Measurements from ENCODE around the gene MGST2.
"Not testable (repeated sequence)": the region's sequence is repeated elsewhere in the genome, so short reads cannot be mapped to it uniquely, and the experiment has no call there.

The MGST2 gene

GRCh38 chr4:139665690-139666529 is at the start of gene MGST2:
TSS of gene MGST2 (plus strand) at chr4:139665819. CDS start at chr4:139666020, 201 bp downstream.
- peak in 1 of 2 experiments; percentile 47 for DNase-seq (ENCODE audit: low read depth in 2 of 2)

DNA sequence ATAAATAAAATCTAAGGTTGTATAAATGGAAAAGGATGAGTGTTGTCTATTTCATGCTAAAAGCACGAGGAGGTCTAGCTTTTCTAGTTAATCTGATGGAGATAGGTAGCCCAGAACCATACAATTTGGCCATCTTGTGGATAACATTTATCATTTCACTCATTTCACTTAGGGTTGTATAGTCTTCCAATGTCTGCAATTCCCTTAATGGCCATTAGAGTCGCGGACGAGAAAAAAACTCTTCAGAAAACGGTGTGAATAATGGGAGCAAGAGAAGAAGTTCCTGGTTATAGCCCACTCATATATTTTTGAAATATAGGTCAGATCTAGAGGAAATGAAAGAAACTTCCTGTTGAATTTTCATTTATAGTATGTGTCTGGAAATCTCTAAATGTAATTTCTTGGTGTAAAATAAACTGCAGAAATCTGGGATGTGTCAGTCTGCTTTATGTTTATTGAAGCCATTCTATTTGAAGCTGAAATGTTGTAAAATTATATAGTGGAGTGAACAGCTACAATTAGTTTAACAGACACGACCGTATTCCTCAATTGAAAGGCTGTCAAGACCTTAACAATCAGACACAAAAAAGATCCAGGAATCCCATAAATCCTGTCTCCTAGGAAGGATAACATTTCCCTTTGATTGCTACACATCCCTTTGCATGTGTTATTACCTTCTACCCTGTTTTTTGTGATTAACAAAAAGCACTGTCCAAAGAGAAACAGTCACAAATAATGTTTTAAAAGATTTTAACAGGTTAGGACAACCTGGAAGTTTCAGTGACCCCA is 47.7 kb upstream of the MGST2 start:
- no peak for DNase-seq (ENCODE audit: low read depth in 2 of 2)

- no peak for DNase-seq (ENCODE audit: low read depth in 2 of 2)
Observed at GRCh38 chr4:139619644-139620043, 46.0 kb upstream of the MGST2 start.

DNA sequence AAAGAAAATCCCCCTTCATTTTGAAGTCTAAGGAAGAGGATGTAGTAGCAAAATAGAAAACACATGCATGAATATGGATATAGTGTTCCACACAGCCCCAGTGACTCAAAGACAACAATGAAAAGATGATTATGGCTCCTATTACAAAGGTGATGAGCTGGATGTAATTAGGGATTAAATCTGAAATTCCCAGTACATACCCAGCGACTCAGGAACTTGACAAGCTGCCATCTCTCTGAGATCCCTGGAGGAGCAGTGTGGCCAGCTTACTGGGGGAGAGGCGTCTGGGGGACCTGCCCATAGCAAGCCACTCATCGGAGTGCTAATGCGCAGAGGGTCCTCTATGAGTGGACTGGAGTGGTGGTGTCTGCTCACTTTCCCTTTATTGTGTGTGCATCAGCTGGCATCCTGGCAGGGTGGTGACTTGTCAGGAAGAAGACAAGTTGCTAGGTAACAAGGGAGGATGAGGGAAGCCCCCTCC is 42.7 kb upstream of the MGST2 start:
- DNase-seq (ENCODE audit: low read depth in 2 of 2) = no peak

DNA sequence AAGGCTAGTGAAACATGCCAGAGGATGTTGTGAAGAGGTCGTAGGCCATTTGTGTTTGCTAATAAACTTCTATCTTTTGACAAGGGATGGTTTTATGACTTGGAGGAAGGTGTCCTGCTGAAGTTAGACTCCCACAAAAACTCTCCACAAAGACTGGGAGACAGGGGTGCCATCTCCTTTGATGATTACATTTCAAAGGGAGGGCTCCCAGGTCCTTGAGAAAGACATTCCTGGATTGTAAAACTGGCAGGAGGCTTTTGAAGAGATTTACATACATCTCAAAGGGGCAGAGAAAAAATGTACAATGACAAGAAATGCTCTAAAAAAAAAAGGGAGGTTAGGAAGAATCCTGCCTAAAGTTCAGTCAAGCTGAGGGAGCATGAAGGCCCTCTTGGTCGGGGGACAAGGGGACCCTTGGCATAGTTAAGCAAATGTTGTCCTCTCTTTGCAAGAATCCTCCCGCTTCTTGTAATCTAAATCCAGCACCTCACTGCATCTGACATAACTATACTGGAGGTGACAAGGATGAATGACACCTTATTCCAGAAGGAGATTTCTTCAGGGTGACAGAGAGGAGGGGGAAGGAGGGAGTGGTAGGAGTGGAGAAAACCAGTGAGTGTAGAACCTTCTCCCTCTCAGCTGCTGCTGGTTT is 41.1 kb upstream of the MGST2 start:
- DNase-seq (ENCODE audit: low read depth in 2 of 2) = no peak

- no peak for DNase-seq (ENCODE audit: low read depth in 2 of 2)
Observed at GRCh38 chr4:139625093-139625455, 40.5 kb upstream of the MGST2 start.

DNA sequence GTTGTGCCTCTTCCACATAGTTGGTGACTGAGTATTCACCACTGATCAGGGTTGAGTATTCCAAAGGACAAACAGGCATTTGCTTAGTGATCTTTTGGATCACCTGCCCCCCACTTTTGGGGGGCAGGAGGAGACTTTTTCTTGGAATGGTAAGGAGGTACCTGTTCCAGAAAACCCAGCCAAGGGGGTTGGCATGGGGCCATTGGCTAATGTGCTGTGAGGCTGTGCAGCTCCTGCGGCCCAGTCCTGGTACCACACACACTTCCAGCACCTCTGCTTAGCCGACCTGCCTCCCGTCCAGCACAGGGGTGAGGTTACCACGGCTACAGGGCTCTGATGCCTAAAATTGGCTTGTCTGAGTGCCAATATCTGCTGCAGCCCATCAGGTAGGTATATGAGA is 40.1 kb upstream of the MGST2 start:
- DNase-seq (ENCODE audit: low read depth in 2 of 2) = no peak

DNA sequence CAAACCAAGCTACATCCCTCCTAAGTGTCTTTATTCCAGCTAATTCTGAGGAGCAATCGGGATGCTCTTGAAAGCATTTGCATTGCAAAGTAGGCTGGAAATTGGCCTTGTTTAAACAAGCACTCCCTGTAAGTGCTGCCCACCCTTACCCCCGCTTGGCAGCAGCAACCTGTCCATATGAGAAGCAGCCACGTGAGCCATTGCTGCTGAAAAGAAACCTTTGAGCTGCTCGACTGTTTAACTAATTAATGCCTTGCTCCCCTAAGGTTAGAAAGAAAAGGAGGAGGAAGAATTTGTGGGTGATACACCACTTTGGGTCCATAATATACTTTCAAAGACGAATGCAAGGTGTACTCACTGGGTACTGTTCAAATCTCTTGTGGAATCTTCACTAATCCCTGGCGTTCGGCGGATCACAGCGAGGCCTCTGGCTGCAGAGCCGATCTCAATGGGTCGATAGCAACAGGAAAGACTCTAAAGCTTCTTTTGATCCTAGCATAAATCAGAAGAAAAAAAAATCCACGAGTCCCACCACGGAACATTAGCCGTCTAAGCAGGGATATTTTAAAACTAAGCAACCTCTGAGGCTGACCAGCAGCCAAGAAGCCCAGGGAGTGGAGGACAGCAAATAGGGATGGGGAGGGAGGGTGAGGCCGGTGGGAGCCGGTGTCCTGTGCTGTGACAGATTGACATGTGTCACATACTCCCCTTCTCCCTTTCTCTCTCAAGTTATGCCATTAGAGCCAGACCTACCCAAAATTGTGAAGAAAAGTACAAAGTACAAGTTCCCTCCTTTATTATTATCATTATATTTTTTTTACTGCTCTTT is 37.2 kb upstream of the MGST2 start:
- DNase-seq (ENCODE audit: low read depth in 2 of 2) = no peak

DNA sequence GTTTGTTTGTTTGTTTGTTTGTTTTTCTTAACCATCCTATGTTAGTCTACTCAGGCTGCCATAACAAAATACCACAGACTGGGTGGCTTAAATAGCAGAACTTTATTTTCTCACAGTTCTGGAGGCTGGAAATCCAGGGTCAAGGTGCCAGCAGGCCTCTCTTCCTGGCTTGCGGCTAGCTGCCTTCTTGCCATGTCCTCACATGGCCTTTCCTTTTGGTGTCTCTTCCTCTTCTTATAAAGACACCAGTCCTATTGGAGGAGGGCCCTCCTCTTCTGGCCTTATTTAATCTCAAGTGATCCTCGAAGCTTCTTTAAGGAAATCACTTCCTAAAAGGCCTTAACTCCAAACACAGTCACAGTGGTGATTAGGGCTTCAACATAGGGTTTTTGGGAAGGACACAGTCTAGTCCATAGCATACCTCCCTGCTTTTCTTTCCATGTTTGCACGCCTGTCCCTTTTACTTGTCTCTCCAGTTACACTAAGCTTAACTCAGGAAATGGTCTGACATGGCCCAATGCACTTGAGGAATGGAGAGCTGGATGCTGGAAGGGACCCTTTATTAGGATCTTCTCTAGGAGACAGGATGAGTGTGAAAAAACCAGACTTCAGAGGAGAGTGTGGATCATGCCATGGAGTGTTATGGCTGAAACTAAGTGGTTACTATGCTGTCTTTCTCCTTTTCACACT is 36.0 kb upstream of the MGST2 start:
- DNase-seq (ENCODE audit: low read depth in 2 of 2) = no peak

GRCh38 chr4:139630126-139630495 is 35.5 kb upstream of the MGST2 start:
- no peak for DNase-seq (ENCODE audit: low read depth in 2 of 2)

GRCh38 chr4:139630991-139631390 is 34.6 kb upstream of the MGST2 start:
- no peak for DNase-seq (ENCODE audit: low read depth in 2 of 2)

GRCh38 chr4:139631791-139632190 is 33.8 kb upstream of the MGST2 start:
- no peak for DNase-seq (ENCODE audit: low read depth in 2 of 2)

DNA sequence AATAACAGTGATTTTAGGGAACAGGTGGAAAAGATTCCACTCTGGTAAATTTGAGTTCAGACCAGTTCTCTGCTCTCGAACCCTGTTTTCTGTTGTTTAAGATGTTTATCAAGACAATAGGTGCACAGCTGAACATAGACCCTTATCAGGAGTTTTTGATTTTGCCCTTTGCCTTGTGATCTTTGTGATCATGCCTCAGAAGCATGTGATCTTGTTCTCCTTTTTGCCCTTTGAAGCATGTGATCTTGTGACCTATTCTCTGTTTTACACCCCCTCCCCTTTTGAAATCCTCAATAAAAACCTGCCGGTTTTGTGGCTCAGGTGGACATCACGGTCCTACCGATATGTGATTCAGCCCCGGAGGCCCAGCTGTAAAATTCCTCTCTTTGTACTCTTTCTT is 32.9 kb upstream of the MGST2 start:
- DNase-seq (ENCODE audit: low read depth in 2 of 2) = not testable (repeated sequence)

DNA sequence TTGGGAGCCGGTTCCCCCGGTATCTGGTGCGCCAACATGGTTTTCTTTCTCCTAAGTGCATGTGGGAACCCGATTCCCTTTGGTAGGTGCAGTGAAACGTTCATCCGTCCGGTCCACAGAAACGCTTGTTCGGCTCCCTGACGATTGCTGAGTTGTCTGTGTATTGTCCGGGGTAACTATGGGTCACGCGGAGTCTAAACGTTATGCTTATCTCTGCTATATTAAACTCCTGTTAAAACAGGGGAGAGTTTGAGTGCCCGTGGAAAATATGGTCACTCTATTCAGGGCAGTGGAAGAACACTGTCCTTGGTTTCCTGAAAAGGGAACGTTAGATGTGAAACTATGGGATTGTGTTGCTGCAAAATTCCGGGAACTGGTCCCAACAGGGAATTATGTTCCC is 32.4 kb upstream of the MGST2 start:
- DNase-seq (ENCODE audit: low read depth in 2 of 2) = no peak

- DNase-seq (ENCODE audit: low read depth in 2 of 2) = no peak
Observed at GRCh38 chr4:139633661-139634060, 32.0 kb upstream of the MGST2 start.

DNA sequence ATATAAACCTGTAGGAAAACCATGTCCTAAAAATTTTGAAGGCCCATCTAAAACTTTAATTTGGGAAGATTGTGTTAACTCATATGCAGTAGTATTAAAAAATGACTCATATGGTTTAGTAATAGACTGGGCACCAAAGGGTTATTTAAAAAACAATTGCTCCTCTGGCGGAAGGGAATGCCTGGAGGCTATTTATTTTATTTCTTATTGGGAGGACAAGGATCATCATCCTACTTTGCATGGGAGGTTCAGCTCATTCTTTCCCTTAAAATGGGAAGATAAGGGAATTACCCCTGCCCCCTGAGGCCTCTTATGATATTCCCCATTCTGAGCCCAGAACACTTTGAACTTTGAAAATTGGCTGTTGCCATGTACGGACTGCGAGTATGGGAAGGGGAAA is 29.7 kb upstream of the MGST2 start:
- DNase-seq (ENCODE audit: low read depth in 2 of 2) = no peak

DNA sequence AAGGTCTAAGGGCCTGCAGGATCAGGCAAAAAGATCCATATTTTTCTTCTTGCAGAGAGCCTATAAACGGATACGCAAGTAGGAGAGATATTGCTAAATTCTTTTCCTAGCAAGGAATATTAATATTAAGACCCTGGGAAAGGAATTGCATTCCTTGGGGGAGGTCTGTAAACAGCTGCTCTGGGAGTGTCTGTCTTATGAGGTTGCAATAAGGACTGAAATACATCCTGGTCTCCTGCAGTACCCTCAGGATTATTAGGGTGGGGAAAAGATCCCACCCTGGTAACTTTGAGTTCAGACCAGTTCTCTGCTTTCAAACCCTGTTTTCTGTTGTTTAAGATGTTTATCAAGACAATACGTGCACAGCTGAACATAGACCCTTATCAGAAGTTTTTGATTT is 27.3 kb upstream of the MGST2 start:
- DNase-seq (ENCODE audit: low read depth in 2 of 2) = not testable (repeated sequence)

DNA sequence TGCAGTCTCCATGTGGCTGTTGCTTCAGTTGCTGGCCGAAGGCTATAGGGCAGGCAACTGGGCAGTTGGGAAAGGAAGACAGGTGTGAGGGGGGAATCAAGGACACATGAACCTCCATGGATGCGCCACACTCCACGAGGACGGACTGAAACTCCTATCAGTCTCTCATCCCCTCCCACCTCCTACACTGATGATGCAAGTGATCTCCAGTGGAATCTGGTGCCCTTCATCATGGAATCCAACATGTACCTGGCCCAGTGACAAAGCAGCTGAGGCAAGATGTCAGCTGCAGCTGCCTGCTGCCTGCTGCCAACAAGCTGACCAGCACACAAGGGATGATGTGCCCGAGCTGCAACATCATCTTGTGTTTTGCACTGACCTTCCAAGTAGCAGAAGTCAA is 26.0 kb upstream of the MGST2 start:
- DNase-seq (ENCODE audit: low read depth in 2 of 2) = no peak

DNA sequence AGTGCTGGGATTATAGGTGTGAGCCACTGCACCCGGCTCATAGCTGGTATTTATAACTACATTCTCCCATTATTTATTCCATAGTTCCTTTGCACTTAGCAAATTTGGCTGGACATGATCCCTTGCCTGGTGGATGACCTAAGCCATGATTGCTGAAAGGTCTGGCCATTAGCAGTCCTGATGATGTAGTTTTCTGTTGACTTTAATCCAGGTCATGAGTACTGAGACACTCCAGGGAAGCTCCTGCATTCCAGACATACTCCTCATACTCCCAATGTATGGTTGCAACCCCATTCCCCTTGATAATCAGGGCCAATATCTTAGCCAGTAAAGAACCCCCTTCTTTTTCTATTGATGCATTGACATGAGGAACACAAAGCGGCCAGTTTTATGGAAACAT is 24.4 kb upstream of the MGST2 start:
- DNase-seq (ENCODE audit: low read depth in 2 of 2) = no peak

DNA sequence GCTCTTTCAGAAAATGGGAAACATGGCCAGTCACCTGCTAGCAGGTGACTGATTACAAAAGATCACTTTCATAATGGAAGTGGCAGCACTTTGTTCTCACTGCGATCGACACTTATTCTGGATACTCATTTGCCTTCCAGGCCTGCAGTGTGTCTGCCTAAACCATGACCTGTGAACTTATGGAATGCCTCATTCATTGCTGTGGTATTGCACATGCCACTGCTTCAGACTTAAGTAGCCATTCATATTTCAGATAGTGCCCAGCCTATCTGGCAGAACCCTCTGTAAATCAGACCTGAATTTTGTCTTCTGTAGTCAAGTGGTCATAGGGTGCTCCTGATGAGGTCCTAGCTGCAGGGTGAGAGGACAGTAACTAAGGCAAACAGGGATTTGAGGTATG is 23.3 kb upstream of the MGST2 start:
- DNase-seq (ENCODE audit: low read depth in 2 of 2) = no peak

Measured in fibroblast of skin of left quadriceps (primary cell).